ENCODE data around the gene PUM2.

PUM2 gene

DNA sequence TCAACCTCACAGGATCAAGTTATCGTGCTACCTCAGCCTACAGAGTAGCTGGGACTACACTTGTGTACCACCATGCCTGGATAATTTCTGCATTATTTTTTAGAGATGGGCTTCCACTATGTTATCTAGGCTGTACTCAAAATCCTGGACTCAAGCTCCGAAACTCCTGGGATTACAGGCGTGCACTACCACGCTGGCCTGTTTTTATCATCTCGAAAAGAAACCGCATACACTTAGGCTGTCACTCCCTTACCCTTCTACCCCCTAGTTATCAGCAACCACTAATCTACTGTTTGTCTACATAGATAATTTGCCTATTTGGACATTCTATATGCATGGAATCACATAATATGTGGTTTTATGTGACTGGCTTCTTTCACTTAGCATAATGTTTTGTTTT, 8.5 kb upstream of the PUM2 start:
- H3K27ac ChIP-seq = no peak overlapping the region
- in situ Hi-C loops (cut with HindIII; ENCODE audit: low pct_ligation_motif_present, low sequenced_read_pairs) = no loop called here
- H3K36me3 ChIP-seq (replicated peaks) = no peaks in the 10 kb centered on the region
- no peak for TF ChIP-seq CTCF (IDR thresholded peaks at IDR 0.05; ENCODE audit: low read depth, low read length, missing control alignments)
- H3K4me3 ChIP-seq (ENCODE audit: low read depth, low read length) = no peak overlapping the region
- H3K27me3 ChIP-seq (replicated peaks) = no peaks in the 10 kb centered on the region
- DNase-seq = no peak

GRCh38 chr2:20357638-20358389, 7.2 kb upstream of the PUM2 start:
- no peak overlapping the region for H3K27ac ChIP-seq
- in situ Hi-C loops (cut with HindIII; ENCODE audit: low pct_ligation_motif_present, low sequenced_read_pairs) = no loop called here
- no peak overlapping the region for H3K4me3 ChIP-seq (ENCODE audit: low read depth, low read length)
- no peak for TF ChIP-seq CTCF (IDR thresholded peaks at IDR 0.05; ENCODE audit: low read depth, low read length, missing control alignments)
- no peaks in the 10 kb centered on the region for H3K36me3 ChIP-seq (replicated peaks)
- no peaks in the 10 kb centered on the region for H3K27me3 ChIP-seq (replicated peaks)
- DNase-seq = no peak

DNA sequence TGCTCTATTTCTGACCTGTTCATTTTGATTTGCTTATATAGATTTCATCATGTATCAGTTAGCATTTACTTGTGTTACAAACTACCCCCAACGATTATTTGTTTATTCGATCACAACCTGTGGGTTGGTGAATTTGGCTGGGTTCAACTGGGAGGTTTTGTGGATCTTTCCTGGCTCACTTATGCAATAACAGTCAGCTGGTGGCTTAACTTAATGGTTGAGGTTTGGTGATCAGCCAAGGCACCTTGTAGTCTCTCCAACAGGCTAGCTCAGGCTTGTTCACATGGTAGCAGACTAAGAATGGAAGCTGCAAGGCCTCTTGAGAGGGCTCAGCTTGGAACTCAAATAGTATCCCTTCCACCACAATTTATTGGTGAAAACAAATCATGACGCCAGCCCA, 5.4 kb upstream of the PUM2 start:
- in situ Hi-C loops (cut with HindIII; ENCODE audit: low pct_ligation_motif_present, low sequenced_read_pairs) = no loop called here
- no peak for TF ChIP-seq CTCF (IDR thresholded peaks at IDR 0.05; ENCODE audit: low read depth, low read length, missing control alignments)
- H3K27me3 ChIP-seq (replicated peaks) = no peaks in the 10 kb centered on the region
- peak; percentile 77 for DNase-seq
- H3K27ac ChIP-seq = no peak overlapping the region
- no peaks in the 10 kb centered on the region for H3K36me3 ChIP-seq (replicated peaks)
- H3K4me3 ChIP-seq (ENCODE audit: low read depth, low read length) = no peak overlapping the region

DNA sequence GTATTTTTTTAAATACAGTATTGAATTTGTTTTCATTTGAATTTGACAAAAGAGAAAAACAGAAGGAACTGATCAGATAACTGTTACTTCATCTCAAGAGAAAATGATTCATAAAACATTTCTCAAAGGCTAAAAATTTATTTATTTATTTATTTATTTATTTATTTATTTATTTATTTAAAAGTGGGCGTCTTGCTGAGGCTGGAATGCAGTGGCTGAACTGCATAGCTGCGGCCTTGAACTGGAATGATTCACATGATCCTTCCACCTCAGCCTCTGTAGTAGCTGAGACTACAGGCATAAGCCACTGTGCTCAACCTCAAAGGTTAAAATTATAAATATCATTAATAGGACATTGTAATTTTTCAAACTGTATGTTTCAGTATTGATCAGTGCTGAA, 4.5 kb upstream of the PUM2 start:
- TF ChIP-seq CTCF (IDR thresholded peaks at IDR 0.05; ENCODE audit: low read depth, low read length, missing control alignments) = no peak
- Histone ChIP-seq H3K27me3 (replicated peaks) (no peaks in the 10 kb centered on the region), H3K27ac (no peak overlapping the region), H3K4me3 (ENCODE audit: low read depth, low read length) (no peak overlapping the region), H3K36me3 (replicated peaks) (no peaks in the 10 kb centered on the region)
- DNase-seq = peak; percentile 89
- in situ Hi-C loops (cut with HindIII; ENCODE audit: low pct_ligation_motif_present, low sequenced_read_pairs) = no loop called here

DNA sequence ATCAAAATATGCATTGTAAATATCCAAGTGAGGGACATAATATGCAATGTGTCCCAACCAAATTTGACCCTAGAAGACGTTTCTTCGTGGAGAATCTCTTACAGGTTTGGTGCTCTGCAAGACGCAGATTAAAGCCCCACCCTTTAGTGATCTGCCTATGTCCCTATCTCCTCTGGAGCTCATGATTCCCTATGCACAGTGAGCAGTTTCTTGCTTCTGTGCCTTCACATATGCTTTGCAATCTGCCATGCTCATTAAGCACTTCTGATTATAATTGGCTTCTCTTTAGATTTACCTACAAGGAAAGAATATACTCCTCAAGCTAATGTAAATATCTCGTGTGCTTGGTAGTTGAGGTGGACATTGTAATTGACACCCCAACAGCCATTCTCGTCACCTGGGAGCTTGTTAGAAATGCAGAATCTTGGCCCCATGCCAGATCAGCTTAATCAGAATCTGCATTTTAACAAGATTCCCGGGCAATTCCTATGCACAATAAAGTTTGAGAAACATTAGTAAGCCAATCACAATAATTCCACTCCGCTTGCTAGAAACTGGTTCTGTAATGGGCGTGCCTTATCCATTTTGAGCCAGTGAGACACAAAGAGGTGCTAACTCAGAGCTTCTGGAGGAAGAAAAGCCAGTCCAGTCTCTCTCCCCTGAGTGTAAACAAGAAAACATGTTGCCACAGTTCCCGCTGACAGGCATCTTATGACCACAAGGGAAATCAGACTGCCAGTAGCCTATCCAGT, 2.8 kb upstream of the PUM2 start:
- Histone ChIP-seq H3K27ac (no peak overlapping the region), H3K4me3 (ENCODE audit: low read depth, low read length) (no peak overlapping the region), H3K36me3 (replicated peaks) (no peaks in the 10 kb centered on the region), H3K27me3 (replicated peaks) (no peaks in the 10 kb centered on the region)
- no peak for DNase-seq
- in situ Hi-C loops (cut with HindIII; ENCODE audit: low pct_ligation_motif_present, low sequenced_read_pairs) = no loop called here
- no peak for TF ChIP-seq CTCF (IDR thresholded peaks at IDR 0.05; ENCODE audit: low read depth, low read length, missing control alignments)
